ENCODE results near the gene STC2. TPM values are rescaled to one million over a fixed set of nuclear protein-coding genes. Genes with fewer than 3 reads are reported as not detected.

Gene STC2
- total RNA-seq, 1 donor from 2014 or later = 26.0 TPM

DNA sequence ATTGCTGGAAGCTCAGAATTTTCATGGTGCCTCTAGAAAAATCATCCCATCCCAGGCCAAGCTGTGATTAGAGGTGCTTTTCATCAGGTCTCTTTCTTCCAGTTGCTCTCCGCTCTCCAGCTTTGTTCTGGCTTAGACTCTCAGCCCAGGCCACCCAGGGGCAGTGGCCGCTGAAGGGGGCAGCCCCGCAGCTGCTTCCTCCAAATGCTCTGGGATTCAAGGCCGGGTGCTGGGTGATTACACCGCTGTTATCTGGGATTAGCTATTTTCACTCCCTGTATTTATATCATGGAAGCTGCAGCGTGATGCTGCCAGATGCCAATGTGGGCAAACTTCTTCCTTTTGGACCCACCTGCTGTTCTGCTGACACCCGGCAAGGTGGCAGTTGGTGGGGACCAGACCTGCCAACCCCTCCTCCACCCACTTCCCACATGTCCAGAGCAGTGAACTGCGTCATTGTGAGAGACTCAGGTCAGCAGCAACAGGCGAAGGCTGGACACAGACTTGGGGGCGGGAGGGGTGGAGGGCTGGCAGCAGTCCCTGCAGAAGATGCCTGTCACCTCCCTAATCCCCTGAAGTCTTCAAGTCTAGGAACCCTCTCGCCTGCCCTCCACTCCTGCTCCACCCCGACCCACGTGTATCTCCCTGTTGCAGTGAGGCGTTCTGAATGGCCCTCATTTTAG is 59.3 kb downstream of the STC2 start:
- H3K27ac Mint-ChIP-seq = no peak overlapping the region

DNA sequence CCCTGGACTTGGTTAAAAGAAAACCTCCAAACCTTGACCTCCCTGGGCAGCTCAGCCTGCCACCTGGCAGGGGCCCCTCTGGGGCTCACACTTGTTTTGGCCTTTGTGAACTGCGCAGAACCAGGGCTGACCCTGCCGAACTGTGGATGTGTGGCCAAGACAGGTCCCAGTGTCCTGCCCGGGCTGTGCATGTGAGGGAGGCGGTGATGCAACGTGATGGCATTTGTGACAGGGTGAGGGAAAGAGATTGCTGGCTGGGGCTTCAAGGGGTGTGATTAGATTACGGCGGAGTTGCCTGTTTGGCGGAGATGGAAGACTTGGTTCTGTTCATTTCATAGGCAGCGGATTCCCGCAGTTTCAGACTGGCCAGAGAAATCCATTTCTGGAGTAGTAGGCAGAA is 62.8 kb downstream of the STC2 start:
- Mint-ChIP-seq H3K4me3 (no peak overlapping the region), H3K27me3 (ENCODE audit: low read depth) (peaks cover 71% of the 10 kb centered on the region)

More for the DNA sequence above, 59.3 kb downstream of the STC2 start:
- Mint-ChIP-seq H3K9me3 (peaks cover 7% of the 10 kb centered on the region), H3K27me3 (ENCODE audit: low read depth) (peaks cover 52% of the 10 kb centered on the region), H3K36me3 (no peaks in the 10 kb centered on the region), H3K4me3 (no peak overlapping the region), H3K4me1 (no peaks in the 10 kb centered on the region)
- no peak for DNase-seq (ENCODE audit: low spot score in 2 of 2, unreplicated experiment in 2 of 2)
- TF ChIP-seq, protein P1, sequence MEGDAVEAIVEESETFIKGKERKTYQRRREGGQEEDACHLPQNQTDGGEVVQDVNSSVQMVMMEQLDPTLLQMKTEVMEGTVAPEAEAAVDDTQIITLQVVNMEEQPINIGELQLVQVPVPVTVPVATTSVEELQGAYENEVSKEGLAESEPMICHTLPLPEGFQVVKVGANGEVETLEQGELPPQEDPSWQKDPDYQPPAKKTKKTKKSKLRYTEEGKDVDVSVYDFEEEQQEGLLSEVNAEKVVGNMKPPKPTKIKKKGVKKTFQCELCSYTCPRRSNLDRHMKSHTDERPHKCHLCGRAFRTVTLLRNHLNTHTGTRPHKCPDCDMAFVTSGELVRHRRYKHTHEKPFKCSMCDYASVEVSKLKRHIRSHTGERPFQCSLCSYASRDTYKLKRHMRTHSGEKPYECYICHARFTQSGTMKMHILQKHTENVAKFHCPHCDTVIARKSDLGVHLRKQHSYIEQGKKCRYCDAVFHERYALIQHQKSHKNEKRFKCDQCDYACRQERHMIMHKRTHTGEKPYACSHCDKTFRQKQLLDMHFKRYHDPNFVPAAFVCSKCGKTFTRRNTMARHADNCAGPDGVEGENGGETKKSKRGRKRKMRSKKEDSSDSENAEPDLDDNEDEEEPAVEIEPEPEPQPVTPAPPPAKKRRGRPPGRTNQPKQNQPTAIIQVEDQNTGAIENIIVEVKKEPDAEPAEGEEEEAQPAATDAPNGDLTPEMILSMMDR (IDR thresholded peaks at IDR 0.05; ENCODE audit: unreplicated experiment) = no peak

More for the DNA sequence above, 62.8 kb downstream of the STC2 start:
- Mint-ChIP-seq H3K36me3 (no peaks in the 10 kb centered on the region), H3K27ac (no peak overlapping the region), H3K9me3 (no peaks in the 10 kb centered on the region), H3K4me1 (no peaks in the 10 kb centered on the region)
- no peak for DNase-seq (ENCODE audit: low spot score in 2 of 2, unreplicated experiment in 2 of 2)
- TF ChIP-seq, protein P1 (IDR thresholded peaks at IDR 0.05; ENCODE audit: unreplicated experiment) = no peak

Small RNA genes lying within 50 kb of the gene (microRNA-seq; reads per million reads assigned to microRNA genes)
- not detected for gene MIR8056

Other genes starting within 250 kb of the STC2 start
- 10.8 to 12.2 TPM (median 11.2 TPM) in 3 replicates for gene BNIP1, start 183.9 kb downstream of the STC2 start, total RNA-seq
- gene NKX2-5, start 93.2 kb downstream of the STC2 start, total RNA-seq = 0.27 to 0.76 TPM (median 0.27 TPM) in 3 replicates

Data from mesothelial cell of epicardium (in vitro differentiated cells).